SK-N-SH treated with all-trans-retinoic acid at 6 μM for 48 hours (cell line): ENCODE data around the gene ZFP14.

Experiments
- ARNTL ChIP-seq: fragments of 450-650 bp; formaldehyde crosslinking; IDR thresholded peaks from 2 replicates; pipeline ENCODE4 v1.5.0; 2020; ENCODE audit warnings: low read depth, mild to moderate bottlenecking, moderate library complexity, borderline replicate concordance
- ZC3H10 ChIP-seq: fragments of 250-450 bp; sonication (Bioruptor Pico); IDR thresholded peaks from 2 replicates; pipeline ENCODE4 v1.5.1; 2021; ENCODE audit warnings: mild to moderate bottlenecking, moderate library complexity
- ZFP3 ChIP-seq: fragments of 250-450 bp; sonication (Bioruptor Pico); IDR thresholded peaks from 2 replicates; pipeline ENCODE4 v1.5.0; 2020; ENCODE audit warnings: mild to moderate bottlenecking, moderate library complexity
- ZFP30 ChIP-seq: fragments of 450-650 bp; formaldehyde crosslinking; IDR thresholded peaks from 2 replicates; pipeline ENCODE4 v1.5.0; 2022; ENCODE audit warnings: mild to moderate bottlenecking, moderate library complexity
- TF ChIP-seq, protein P1 (sequence below): fragments of 250-450 bp; sonication (Bioruptor Pico); IDR thresholded peaks from 2 replicates; pipeline ENCODE4 v1.5.1; 2020; ENCODE audit warnings: low read depth, mild to moderate bottlenecking, moderate library complexity
- TF ChIP-seq, protein P2 (sequence below): fragments of 250-450 bp; sonication (Bioruptor Pico); IDR thresholded peaks from 2 replicates; pipeline ENCODE4 v1.8.0; 2021; ENCODE audit warnings: low read depth, mild to moderate bottlenecking, moderate library complexity, borderline replicate concordance

DNA sequence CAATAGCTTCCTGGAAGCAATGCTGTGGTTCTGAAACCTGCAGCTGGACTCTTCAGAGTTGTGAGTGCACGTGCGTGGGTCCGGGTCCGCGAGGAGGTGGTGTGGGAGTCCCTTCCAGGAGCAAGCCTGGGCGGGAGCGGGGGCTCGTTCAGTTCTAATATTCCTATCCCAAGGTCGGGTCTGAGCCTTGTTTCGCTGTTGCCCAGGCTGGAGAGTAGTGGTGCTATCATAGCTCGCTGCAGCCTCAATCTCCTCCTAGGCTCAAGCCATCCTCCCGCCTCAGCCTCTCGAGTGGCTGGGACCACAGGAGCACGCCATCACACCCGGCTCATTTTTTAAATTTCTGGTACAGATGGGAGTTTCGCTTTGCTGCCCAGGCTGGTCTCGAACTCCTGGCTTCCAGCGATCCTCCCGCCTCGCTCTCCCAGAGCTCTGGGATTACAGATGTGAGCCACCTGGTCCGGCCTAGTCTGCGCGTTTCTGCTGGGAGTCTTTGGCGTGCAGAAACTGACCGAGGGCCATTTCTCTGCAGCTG is 38.8 kb upstream of the ZFP14 start:
- TF ChIP-seq ZFP30 (CRISPR knock-in tag) (no peak), ZC3H10 (CRISPR knock-in tag) (no peak), ZFP3 (CRISPR knock-in tag) (no peak), ARNTL (CRISPR knock-in tag) (no peak)
- TF ChIP-seq, protein P1, sequence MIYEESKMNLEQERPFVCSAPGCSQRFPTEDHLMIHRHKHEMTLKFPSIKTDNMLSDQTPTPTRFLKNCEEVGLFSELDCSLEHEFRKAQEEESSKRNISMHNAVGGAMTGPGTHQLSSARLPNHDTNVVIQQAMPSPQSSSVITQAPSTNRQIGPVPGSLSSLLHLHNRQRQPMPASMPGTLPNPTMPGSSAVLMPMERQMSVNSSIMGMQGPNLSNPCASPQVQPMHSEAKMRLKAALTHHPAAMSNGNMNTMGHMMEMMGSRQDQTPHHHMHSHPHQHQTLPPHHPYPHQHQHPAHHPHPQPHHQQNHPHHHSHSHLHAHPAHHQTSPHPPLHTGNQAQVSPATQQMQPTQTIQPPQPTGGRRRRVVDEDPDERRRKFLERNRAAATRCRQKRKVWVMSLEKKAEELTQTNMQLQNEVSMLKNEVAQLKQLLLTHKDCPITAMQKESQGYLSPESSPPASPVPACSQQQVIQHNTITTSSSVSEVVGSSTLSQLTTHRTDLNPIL = no peak
- TF ChIP-seq, protein P2, sequence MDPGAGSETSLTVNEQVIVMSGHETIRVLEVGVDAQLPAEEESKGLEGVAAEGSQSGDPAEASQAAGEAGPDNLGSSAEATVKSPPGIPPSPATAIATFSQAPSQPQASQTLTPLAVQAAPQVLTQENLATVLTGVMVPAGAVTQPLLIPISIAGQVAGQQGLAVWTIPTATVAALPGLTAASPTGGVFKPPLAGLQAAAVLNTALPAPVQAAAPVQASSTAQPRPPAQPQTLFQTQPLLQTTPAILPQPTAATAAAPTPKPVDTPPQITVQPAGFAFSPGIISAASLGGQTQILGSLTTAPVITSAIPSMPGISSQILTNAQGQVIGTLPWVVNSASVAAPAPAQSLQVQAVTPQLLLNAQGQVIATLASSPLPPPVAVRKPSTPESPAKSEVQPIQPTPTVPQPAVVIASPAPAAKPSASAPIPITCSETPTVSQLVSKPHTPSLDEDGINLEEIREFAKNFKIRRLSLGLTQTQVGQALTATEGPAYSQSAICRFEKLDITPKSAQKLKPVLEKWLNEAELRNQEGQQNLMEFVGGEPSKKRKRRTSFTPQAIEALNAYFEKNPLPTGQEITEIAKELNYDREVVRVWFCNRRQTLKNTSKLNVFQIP (CRISPR knock-in tag) = no peak
